ENCODE measurements around the gene PRODH2. TPM values are rescaled to one million over a fixed set of nuclear protein-coding genes. Genes with fewer than 3 reads are reported as not detected.

Gene PRODH2
- total RNA-seq, 1 experiment from 2014 or later, result not detected

GRCh38 chr19:35792888-35793287 is 19.8 kb downstream of the PRODH2 start:
- H3K79me2 ChIP-seq (ENCODE audit: low read length), result no peaks in the 10 kb centered on the region
- ChIA-PET CTCF (no interaction called here), POLR2A (ENCODE audit: unreplicated experiment) (no interaction called here)
- H3K9me2 ChIP-seq (replicated peaks; ENCODE audit: low read length), result no peaks in the 10 kb centered on the region
- ATAC-seq (no peak), DNase-seq (no peak)
- no peaks in the 10 kb centered on the region for H3K9me3 ChIP-seq (ENCODE audit: low read length)
- BruUV-seq (replicated peaks), result no TSS peak
- no peak overlapping the region for H3K27ac ChIP-seq (ENCODE audit: low read length)
- no peaks in the 10 kb centered on the region for H3K27me3 ChIP-seq (ENCODE audit: low read length)
- no peak overlapping the region for H2AFZ ChIP-seq (ENCODE audit: low read length)
- no peaks in the 10 kb centered on the region for H3K36me3 ChIP-seq (ENCODE audit: low read depth, low read length)
- H3F3A ChIP-seq (ENCODE audit: low read length, unreplicated experiment), result no peaks in the 10 kb centered on the region
- intact Hi-C loops (cut with micrococcal nuclease), result no loop called here
- no peaks in the 10 kb centered on the region for H4K20me1 ChIP-seq (ENCODE audit: low read length)
- H3K4me2 ChIP-seq (ENCODE audit: low read length), result no peak overlapping the region
- TF ChIP-seq CTCF (conservative IDR thresholded peaks at IDR 0.05; ENCODE audit: low read depth, low read length) (no peak), EZH2 (IDR thresholded peaks at IDR 0.05; ENCODE audit: low read length, unreplicated experiment) (no peak), EZH2phosphoT487 (IDR thresholded peaks at IDR 0.05; ENCODE audit: borderline replicate concordance, low read length) (no peak)
- H3K4me3 ChIP-seq (ENCODE audit: low read length), result no peak overlapping the region
- no peak overlapping the region for H3K9ac ChIP-seq (ENCODE audit: low read length)
- H3K4me1 ChIP-seq (ENCODE audit: insufficient read depth, low read length), result no peaks in the 10 kb centered on the region

- H3K9ac ChIP-seq (ENCODE audit: low read length), result no peak overlapping the region
- no TSS peak for BruUV-seq (replicated peaks)
- H3K9me2 ChIP-seq (replicated peaks; ENCODE audit: low read length), result no peaks in the 10 kb centered on the region
- ChIA-PET POLR2A (ENCODE audit: unreplicated experiment) (no interaction called here), CTCF (no interaction called here)
- DNase-seq (no peak), ATAC-seq (no peak)
- intact Hi-C loops (cut with micrococcal nuclease), result no loop called here
- H3K27me3 ChIP-seq (ENCODE audit: low read length), result no peaks in the 10 kb centered on the region
- H3K4me1 ChIP-seq (ENCODE audit: insufficient read depth, low read length), result no peaks in the 10 kb centered on the region
- H3K79me2 ChIP-seq (ENCODE audit: low read length), result no peaks in the 10 kb centered on the region
- H3K36me3 ChIP-seq (ENCODE audit: low read depth, low read length), result no peaks in the 10 kb centered on the region
- H3F3A ChIP-seq (ENCODE audit: low read length, unreplicated experiment), result no peaks in the 10 kb centered on the region
- H3K4me2 ChIP-seq (ENCODE audit: low read length), result no peak overlapping the region
- H3K4me3 ChIP-seq (ENCODE audit: low read length), result no peak overlapping the region
- no peak overlapping the region for H2AFZ ChIP-seq (ENCODE audit: low read length)
- TF ChIP-seq EZH2phosphoT487 (IDR thresholded peaks at IDR 0.05; ENCODE audit: borderline replicate concordance, low read length) (no peak), EZH2 (IDR thresholded peaks at IDR 0.05; ENCODE audit: low read length, unreplicated experiment) (no peak), CTCF (conservative IDR thresholded peaks at IDR 0.05; ENCODE audit: low read depth, low read length) (no peak)
- no peaks in the 10 kb centered on the region for H4K20me1 ChIP-seq (ENCODE audit: low read length)
- H3K9me3 ChIP-seq (ENCODE audit: low read length), result no peaks in the 10 kb centered on the region
- H3K27ac ChIP-seq (ENCODE audit: low read length), result no peak overlapping the region
Observed at GRCh38 chr19:35792312-35792711, 20.3 kb downstream of the PRODH2 start.

GRCh38 chr19:35791814-35792279 is 20.8 kb downstream of the PRODH2 start:
- no peaks in the 10 kb centered on the region for H3K79me2 ChIP-seq (ENCODE audit: low read length)
- POLR2A ChIA-PET (ENCODE audit: unreplicated experiment), result no interaction called here
- CTCF ChIA-PET, result no interaction called here
- DNase-seq (no peak), ATAC-seq (no peak)
- no peaks in the 10 kb centered on the region for H3F3A ChIP-seq (ENCODE audit: low read length, unreplicated experiment)
- no peak overlapping the region for H3K9ac ChIP-seq (ENCODE audit: low read length)
- intact Hi-C loops (cut with micrococcal nuclease), result no loop called here
- no peak overlapping the region for H2AFZ ChIP-seq (ENCODE audit: low read length)
- no peaks in the 10 kb centered on the region for H4K20me1 ChIP-seq (ENCODE audit: low read length)
- BruUV-seq (replicated peaks), result no TSS peak
- H3K36me3 ChIP-seq (ENCODE audit: low read depth, low read length), result no peaks in the 10 kb centered on the region
- no peak overlapping the region for H3K4me2 ChIP-seq (ENCODE audit: low read length)
- H3K4me3 ChIP-seq (ENCODE audit: low read length), result no peak overlapping the region
- H3K27me3 ChIP-seq (ENCODE audit: low read length), result no peaks in the 10 kb centered on the region
- H3K9me3 ChIP-seq (ENCODE audit: low read length), result no peaks in the 10 kb centered on the region
- H3K4me1 ChIP-seq (ENCODE audit: insufficient read depth, low read length), result no peaks in the 10 kb centered on the region
- no peak for TF ChIP-seq EZH2phosphoT487 (IDR thresholded peaks at IDR 0.05; ENCODE audit: borderline replicate concordance, low read length)
- TF ChIP-seq EZH2 (IDR thresholded peaks at IDR 0.05; ENCODE audit: low read length, unreplicated experiment), result no peak
- TF ChIP-seq CTCF (conservative IDR thresholded peaks at IDR 0.05; ENCODE audit: low read depth, low read length), result no peak
- H3K27ac ChIP-seq (ENCODE audit: low read length), result no peak overlapping the region
- no peaks in the 10 kb centered on the region for H3K9me2 ChIP-seq (replicated peaks; ENCODE audit: low read length)

All from PC-3 (cell line).